GM18858 (cell line): Measurements from ENCODE around the gene ZNF385B.

Experiments
- ATAC-seq: cut with Tn5 transposase; IDR thresholded peaks from one replicate; pipeline ENCODE4 v1.9.1; 2021; ENCODE audit not compliant: unreplicated experiment

Gene ZNF385B

GRCh38 chr2:179751163-179751809 is 110.1 kb downstream of the ZNF385B start:
- ATAC-seq = peak; percentile 47

GRCh38 chr2:179749210-179749609 is 112.2 kb downstream of the ZNF385B start:
- ATAC-seq = no peak

GRCh38 chr2:179746981-179747380 is 114.4 kb downstream of the ZNF385B start:
- no peak for ATAC-seq

GRCh38 chr2:179745635-179746256 is 115.7 kb downstream of the ZNF385B start:
- ATAC-seq = no peak

GRCh38 chr2:179744401-179744800 is 117.0 kb downstream of the ZNF385B start:
- no peak for ATAC-seq

- no peak for ATAC-seq
Measured at GRCh38 chr2:179741317-179741716, 120.1 kb downstream of the ZNF385B start.

GRCh38 chr2:179729966-179730365 is 131.4 kb downstream of the ZNF385B start:
- ATAC-seq = no peak

GRCh38 chr2:179726461-179727180 is 134.8 kb downstream of the ZNF385B start:
- no peak for ATAC-seq

- ATAC-seq = no peak
Measured at GRCh38 chr2:179724403-179724802, 137.0 kb downstream of the ZNF385B start.

GRCh38 chr2:179720173-179720772 is 141.1 kb downstream of the ZNF385B start:
- ATAC-seq = no peak

- no peak for ATAC-seq
Measured at GRCh38 chr2:179715871-179716270, 145.5 kb downstream of the ZNF385B start.

GRCh38 chr2:179715196-179715595 is 146.2 kb downstream of the ZNF385B start:
- ATAC-seq = no peak

- no peak for ATAC-seq
Measured at GRCh38 chr2:179712825-179713224, 148.6 kb downstream of the ZNF385B start.

GRCh38 chr2:179711375-179711774 is 150.0 kb downstream of the ZNF385B start:
- ATAC-seq = no peak

GRCh38 chr2:179703702-179704101 is 157.7 kb downstream of the ZNF385B start:
- no peak for ATAC-seq

- no peak for ATAC-seq
Measured at GRCh38 chr2:179702912-179703311, 158.5 kb downstream of the ZNF385B start.

- no peak for ATAC-seq
Measured at GRCh38 chr2:179701524-179702110, 159.8 kb downstream of the ZNF385B start.

GRCh38 chr2:179695486-179695885 is 165.9 kb downstream of the ZNF385B start:
- ATAC-seq = no peak

GRCh38 chr2:179694963-179695362 is 166.4 kb downstream of the ZNF385B start:
- no peak for ATAC-seq

GRCh38 chr2:179692610-179693009 is 168.8 kb downstream of the ZNF385B start:
- ATAC-seq = no peak

GRCh38 chr2:179692043-179692442 is 169.4 kb downstream of the ZNF385B start:
- no peak for ATAC-seq
